Activated CD4-positive, alpha-beta memory T cell treated with anti-CD3 and anti-CD28 coated beads for 36 hours (primary cell): ENCODE results near the gene DCLK1. TPM values are rescaled to one million over a fixed set of nuclear protein-coding genes. Genes with fewer than 3 reads are reported as not detected.

Source experiments
- CTCF ChIA-PET: fragments of 350-600 bp; sonication (Branson Sonifier 250); formaldehyde crosslinking; loops from one replicate; lab custom pipeline; 2021; ENCODE audit warnings: antibody characterized with exemption, inconsistent platforms; lab: Charles Lee
- POLR2A ChIA-PET: fragments of 350-600 bp; sonication (Branson Sonifier 250); formaldehyde crosslinking; loops from one replicate; lab custom pipeline; 2021; ENCODE audit warnings: antibody characterized with exemption; lab: Charles Lee
- DNase-seq: peaks from one replicate; pipeline ENCODE4 v3.0.0-alpha.2; 2020
- H3K27ac Mint-ChIP-seq: one replicate; pipeline ENCODE4 v1.8.0; 2021; ENCODE audit warnings: mixed read lengths
- H3K27me3 Mint-ChIP-seq: one replicate; pipeline ENCODE4 v1.8.0; 2021; ENCODE audit warnings: mixed read lengths
- H3K36me3 Mint-ChIP-seq: one replicate; pipeline ENCODE4 v1.8.0; 2021; ENCODE audit warnings: mixed read lengths
- H3K4me1 Mint-ChIP-seq: one replicate; pipeline ENCODE4 v1.8.0; 2021; ENCODE audit warnings: low read depth, mixed read lengths
- H3K4me3 Mint-ChIP-seq: one replicate; pipeline ENCODE4 v1.8.0; 2021; ENCODE audit warnings: mild to moderate bottlenecking, mixed read lengths
- H3K9me3 Mint-ChIP-seq: one replicate; pipeline ENCODE4 v1.8.0; 2021; ENCODE audit warnings: mixed read lengths
- intact Hi-C: fragments of 100-400 bp; cut with micrococcal nuclease; formaldehyde crosslinking; loops from one replicate; pipeline ENCODE4 v1.15.1; 2023
- total RNA-seq, 2 experiments: library from RNA; stranded (reverse); gene quantifications; one replicate each; pipeline ENCODE4 v1.2.3, GENCODE V29; 2021

DCLK1 gene
- total RNA-seq, 2 experiments from 2014 or later, result not detected

DNA sequence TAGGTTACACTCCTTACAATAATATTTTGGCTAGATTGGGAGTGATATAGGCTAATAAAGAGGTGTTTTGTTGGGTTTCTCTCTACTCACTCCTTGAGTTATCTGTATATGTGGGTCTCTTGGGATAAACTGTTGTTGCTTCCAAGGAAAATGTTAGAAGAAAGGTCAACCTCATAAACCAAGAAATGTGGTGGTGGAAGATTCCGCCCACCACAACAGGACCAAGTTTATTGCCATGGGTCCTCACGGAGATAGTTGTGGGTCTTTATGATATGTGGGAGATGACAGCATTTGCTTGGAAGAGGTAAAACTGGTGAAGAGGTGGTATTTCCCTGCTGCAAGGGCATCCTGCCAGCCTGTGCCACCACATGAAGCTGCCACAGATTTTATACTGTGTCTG, 259.6 kb downstream of the DCLK1 start:
- H3K4me1 Mint-ChIP-seq, result no peaks in the 10 kb centered on the region
- H3K4me3 Mint-ChIP-seq, result no peak overlapping the region
- H3K36me3 Mint-ChIP-seq, result no peaks in the 10 kb centered on the region
- POLR2A ChIA-PET, result no interaction called here
- H3K9me3 Mint-ChIP-seq, result no peaks in the 10 kb centered on the region
- intact Hi-C loops, result no loop called here
- no peak for DNase-seq
- CTCF ChIA-PET, result no interaction called here
- H3K27me3 Mint-ChIP-seq, result no peaks in the 10 kb centered on the region
- H3K27ac Mint-ChIP-seq, result no peak overlapping the region

DNA sequence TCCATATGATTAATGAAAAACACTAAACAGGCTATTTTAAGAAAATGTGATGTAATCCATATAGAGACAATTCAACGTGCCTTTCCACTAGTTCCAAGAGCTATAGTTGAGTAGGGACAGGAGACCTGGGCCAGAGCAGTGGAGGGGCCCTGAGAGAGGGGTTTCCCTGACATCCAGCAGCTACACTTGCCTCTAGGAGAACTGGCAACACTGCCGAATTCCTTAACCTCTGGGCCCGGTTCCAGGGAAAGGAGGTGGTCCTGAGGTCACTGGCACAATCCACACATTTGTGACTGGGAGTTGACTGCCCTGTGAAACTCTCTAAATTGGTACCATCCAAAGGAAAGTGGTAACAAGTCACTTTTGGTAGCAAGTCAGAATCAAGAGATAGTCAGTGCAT, 264.4 kb downstream of the DCLK1 start:
- no peaks in the 10 kb centered on the region for H3K9me3 Mint-ChIP-seq
- no peaks in the 10 kb centered on the region for H3K4me1 Mint-ChIP-seq
- H3K4me3 Mint-ChIP-seq, result no peak overlapping the region

DNA sequence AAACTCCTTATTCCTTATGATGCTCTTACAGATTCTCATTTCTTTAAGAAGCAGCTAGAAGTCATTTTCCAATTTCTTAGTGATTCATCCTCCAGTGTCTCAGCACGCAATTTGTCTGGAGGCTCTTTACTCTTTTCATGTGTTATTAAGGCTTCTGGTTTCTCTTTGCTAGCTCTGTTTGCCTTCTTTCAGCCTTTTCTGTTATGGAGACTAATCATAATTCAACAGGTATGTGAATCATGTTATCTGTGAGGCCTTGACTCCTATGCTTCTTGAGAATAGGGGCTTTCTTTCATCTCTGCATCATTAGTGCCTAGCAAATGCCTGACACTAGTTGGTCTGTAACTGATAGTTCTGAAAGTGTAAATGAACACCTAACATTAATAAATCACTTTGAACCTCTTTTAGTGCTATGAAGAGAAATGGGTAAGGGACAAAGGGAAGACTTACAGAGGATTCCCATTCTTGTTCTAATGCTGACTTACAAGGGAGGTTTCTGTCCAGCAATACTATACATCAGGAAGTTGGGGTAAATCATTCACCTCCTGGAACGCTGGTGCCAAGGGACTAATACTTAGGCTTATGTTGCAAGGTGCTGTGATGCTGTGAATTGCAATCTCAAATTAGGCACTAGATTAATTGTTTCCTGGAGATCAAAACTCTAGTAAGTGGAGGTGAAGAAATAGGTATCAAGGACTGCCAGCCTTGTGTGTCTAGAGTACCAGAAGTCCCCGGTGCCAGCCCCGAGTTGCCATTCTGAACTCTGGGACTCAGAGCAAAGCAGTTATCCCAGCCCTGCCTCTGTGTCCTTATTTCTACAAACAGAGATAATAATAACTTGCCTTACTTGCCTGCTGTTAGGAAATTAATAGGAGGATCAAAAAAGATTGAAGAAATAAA, 265.6 kb downstream of the DCLK1 start:
- H3K36me3 Mint-ChIP-seq, result no peaks in the 10 kb centered on the region
- no peaks in the 10 kb centered on the region for H3K27me3 Mint-ChIP-seq
- ChIA-PET POLR2A (no interaction called here), CTCF (no interaction called here)
- no peaks in the 10 kb centered on the region for H3K9me3 Mint-ChIP-seq
- no peaks in the 10 kb centered on the region for H3K4me1 Mint-ChIP-seq
- no peak for DNase-seq
- intact Hi-C loops, result no loop called here
- H3K27ac Mint-ChIP-seq, result no peak overlapping the region
- no peak overlapping the region for H3K4me3 Mint-ChIP-seq

More for the DNA sequence above, 264.4 kb downstream of the DCLK1 start:
- no peak for DNase-seq
- intact Hi-C loops, result no loop called here
- POLR2A ChIA-PET, result no interaction called here
- CTCF ChIA-PET, result no interaction called here
- Mint-ChIP-seq H3K27me3 (no peaks in the 10 kb centered on the region), H3K36me3 (no peaks in the 10 kb centered on the region), H3K27ac (no peak overlapping the region)

DNA sequence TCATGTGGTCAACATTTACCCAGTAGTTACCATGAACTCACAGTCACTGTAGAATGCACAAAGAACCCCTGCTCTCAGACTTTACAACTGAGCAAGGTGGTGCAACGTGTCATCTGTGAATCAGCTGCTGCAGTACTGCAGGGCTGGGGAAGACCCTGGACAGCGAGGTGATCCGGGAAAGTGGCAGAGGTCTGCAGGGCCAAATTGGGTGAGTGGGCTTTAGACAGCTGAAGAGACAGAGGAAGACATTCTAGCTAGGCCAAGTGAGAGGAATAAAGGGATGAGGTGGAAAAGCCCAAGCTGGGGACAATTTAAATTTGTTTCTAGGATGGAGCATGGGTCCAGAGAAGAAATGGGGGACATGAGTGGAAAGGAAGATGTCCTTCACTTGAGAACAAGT, 270.5 kb downstream of the DCLK1 start:
- Mint-ChIP-seq H3K27ac (no peak overlapping the region), H3K36me3 (no peaks in the 10 kb centered on the region), H3K9me3 (no peaks in the 10 kb centered on the region), H3K27me3 (peaks cover 8% of the 10 kb centered on the region), H3K4me1 (no peaks in the 10 kb centered on the region), H3K4me3 (no peak overlapping the region)
- intact Hi-C loops, result no loop called here
- DNase-seq, result no peak
- CTCF ChIA-PET, result no interaction called here
- POLR2A ChIA-PET, result no interaction called here

DNA sequence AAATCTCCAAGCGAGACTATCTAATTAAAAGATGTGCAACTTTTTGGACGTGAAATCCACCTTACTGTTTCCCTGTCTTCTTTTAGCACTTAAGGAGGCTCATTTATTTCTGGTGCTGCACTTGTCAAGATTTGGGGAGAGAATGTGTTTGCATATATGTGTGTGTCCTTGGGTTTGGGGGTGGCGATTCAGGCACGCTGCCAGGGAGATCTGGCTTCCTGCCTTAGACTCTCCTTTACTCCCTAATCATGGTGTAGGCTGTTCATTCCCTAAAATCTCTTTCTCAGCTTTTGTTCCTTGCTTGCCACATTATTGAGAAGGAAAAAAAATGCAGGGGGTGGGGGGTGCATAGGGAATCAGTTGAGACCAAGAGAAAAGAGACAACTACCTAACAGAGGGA, 271.2 kb downstream of the DCLK1 start:
- Mint-ChIP-seq H3K4me1 (no peaks in the 10 kb centered on the region), H3K4me3 (no peak overlapping the region), H3K9me3 (no peaks in the 10 kb centered on the region), H3K27ac (no peak overlapping the region), H3K27me3 (peaks cover 10% of the 10 kb centered on the region), H3K36me3 (no peaks in the 10 kb centered on the region)
- ChIA-PET POLR2A (no interaction called here), CTCF (no interaction called here)
- DNase-seq, result no peak
- intact Hi-C loops, result no loop called here

DNA sequence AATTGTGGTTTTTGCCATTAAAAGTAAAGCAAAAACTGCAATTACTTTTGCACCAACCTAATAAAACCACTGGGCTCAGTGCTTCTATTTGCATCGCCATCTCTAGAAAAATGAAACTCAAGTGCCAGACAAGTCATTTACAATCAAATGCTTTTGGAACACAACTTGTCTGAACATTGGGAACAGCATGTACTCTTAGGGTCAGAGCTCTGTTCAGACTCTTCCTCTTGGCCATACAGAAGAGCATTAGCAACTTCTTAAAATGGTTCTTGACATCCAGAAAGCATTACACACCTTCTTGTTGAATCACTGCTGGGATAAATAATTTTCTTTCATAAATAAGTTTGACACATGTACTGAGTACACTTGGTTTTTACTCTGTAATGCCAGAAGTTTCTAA, 272.5 kb downstream of the DCLK1 start:
- CTCF ChIA-PET, result no interaction called here
- intact Hi-C loops, result no loop called here
- no peak overlapping the region for H3K27ac Mint-ChIP-seq
- no peaks in the 10 kb centered on the region for H3K4me1 Mint-ChIP-seq
- no peak overlapping the region for H3K4me3 Mint-ChIP-seq
- POLR2A ChIA-PET, result no interaction called here
- peaks cover 20% of the 10 kb centered on the region for H3K27me3 Mint-ChIP-seq
- no peaks in the 10 kb centered on the region for H3K9me3 Mint-ChIP-seq
- no peaks in the 10 kb centered on the region for H3K36me3 Mint-ChIP-seq
- no peak for DNase-seq

DNA sequence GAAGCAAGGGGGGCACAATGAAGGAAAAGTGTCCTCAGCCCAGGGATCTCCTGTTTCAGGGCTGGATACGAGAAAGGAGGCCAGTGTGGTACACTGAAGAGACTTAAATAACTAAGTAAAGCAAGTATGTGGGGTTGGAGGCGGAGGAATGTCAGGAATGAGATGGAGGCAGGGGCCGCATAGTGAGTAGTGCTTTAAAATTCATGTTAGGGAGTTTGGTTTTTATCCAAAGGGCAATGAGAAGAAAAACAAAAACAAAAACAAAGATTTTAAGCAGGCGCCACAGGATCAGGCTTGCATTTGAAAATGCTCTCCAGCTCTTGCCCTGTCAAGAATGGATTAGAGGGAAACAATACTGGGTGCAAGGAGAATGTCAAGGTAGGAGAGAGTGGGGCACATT, 273.4 kb downstream of the DCLK1 start:
- POLR2A ChIA-PET, result no interaction called here
- Mint-ChIP-seq H3K4me3 (no peak overlapping the region), H3K36me3 (no peaks in the 10 kb centered on the region), H3K27me3 (peaks cover 21% of the 10 kb centered on the region), H3K4me1 (no peaks in the 10 kb centered on the region), H3K27ac (no peak overlapping the region), H3K9me3 (no peaks in the 10 kb centered on the region)
- CTCF ChIA-PET, result no interaction called here
- intact Hi-C loops, result no loop called here
- no peak for DNase-seq

DNA sequence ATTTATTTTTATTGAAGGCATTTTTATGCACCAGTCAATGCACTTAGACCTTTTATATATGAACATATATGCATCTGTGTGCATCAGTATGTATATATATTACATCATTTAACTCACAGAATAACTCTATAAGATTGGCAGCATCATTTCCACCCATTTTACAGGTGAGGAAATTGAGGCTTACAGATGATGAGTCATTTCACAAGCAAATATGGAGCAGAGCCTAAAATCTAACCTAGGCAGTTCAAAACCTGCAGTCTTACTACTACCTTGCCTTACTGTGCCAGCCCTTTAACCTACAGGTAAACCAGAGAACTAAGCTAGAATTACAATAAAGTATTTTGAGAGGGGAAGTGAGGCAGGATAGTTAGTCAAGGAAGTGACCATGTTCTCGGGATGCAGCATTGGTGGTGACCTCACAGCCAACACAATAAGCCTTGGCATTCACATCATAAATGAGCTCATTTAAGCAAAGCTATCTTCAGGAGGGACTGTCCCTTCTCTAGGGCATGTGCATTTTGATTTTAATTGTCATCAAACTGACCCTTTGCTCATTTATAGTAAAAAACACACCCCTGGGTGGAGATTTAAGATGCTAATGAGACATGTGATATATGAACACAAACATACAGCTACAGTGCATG, 274.3 kb downstream of the DCLK1 start:
- DNase-seq, result no peak
- no peaks in the 10 kb centered on the region for H3K4me1 Mint-ChIP-seq
- H3K36me3 Mint-ChIP-seq, result no peaks in the 10 kb centered on the region
- no peak overlapping the region for H3K27ac Mint-ChIP-seq
- intact Hi-C loops, result no loop called here
- H3K9me3 Mint-ChIP-seq, result no peaks in the 10 kb centered on the region
- no peak overlapping the region for H3K4me3 Mint-ChIP-seq
- ChIA-PET CTCF (no interaction called here), POLR2A (no interaction called here)
- peaks cover 21% of the 10 kb centered on the region for H3K27me3 Mint-ChIP-seq

DNA sequence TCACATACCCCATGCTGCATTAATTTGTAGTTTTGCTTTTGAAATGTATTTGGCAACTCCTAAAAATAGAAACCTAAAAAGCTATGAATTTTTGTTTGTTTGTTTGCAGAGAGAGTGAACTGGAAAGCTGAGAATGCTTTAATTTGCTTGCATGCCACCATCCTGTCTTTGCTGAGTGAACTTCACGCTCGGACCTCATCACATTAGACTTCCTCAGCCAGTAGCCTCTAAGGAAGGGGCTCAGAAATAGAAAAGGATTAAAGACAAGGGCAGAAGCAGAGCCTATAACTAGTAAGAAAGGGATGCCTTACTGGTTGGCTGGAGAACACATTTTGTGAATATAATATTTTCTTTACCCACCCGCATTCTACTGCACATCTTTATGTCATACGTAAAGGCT, 275.1 kb downstream of the DCLK1 start:
- Mint-ChIP-seq H3K4me3 (no peak overlapping the region), H3K36me3 (no peaks in the 10 kb centered on the region), H3K27ac (no peak overlapping the region), H3K27me3 (peaks cover 23% of the 10 kb centered on the region), H3K9me3 (no peaks in the 10 kb centered on the region), H3K4me1 (no peaks in the 10 kb centered on the region)
- intact Hi-C loops, result no loop called here
- POLR2A ChIA-PET, result no interaction called here
- no peak for DNase-seq
- CTCF ChIA-PET, result no interaction called here

DNA sequence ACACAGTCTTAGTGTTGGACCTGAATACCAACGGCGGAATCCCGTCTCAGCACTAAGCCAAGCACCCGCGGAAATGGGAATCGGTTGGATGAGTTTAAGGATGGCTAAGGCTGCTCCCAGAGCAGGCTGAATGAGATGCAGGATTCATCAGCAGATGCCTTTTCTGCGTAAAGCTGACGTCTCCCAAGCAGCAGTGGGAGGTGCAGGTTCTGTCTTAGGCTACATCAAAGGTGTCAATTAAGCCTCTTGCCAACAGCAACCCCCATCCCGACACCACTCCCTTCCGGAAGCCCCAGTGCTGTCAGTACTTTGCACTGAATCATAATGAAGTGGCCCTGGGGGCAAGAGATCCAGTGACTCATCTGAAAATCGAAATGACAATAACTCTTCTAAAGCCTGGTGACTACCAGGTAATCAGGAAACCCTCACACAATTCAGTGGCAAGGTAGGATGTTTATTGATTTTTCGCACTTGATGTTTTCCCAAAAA, 275.6 kb downstream of the DCLK1 start:
- ChIA-PET CTCF (no interaction called here), POLR2A (no interaction called here)
- no peak overlapping the region for H3K27ac Mint-ChIP-seq
- peaks cover 23% of the 10 kb centered on the region for H3K27me3 Mint-ChIP-seq
- H3K4me3 Mint-ChIP-seq, result no peak overlapping the region
- no peaks in the 10 kb centered on the region for H3K36me3 Mint-ChIP-seq
- peak; percentile 21 for DNase-seq
- no peaks in the 10 kb centered on the region for H3K4me1 Mint-ChIP-seq
- H3K9me3 Mint-ChIP-seq, result no peaks in the 10 kb centered on the region
- intact Hi-C loops, result no loop called here

DNA sequence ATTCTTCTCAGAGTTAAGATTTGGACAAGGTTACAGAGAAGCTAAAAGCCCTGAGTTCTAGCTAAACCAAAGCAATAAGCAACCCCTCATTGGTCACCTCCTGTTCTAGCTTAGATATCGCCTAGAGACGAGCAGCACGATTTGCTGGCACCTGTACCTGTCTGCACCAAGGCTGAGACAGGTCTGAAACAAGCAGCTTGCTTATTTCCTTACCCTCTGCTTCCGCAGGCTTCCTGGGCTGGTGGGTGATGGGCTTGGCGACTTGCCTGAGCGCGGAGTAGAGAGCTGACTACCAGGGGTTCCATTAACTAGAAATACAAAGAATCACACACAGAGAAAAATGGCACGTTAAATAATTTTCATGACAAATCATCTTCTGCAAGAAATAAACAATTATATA, 276.9 kb downstream of the DCLK1 start:
- Mint-ChIP-seq H3K27ac (no peak overlapping the region), H3K9me3 (no peaks in the 10 kb centered on the region), H3K4me1 (no peaks in the 10 kb centered on the region), H3K4me3 (no peak overlapping the region), H3K27me3 (peaks cover 21% of the 10 kb centered on the region), H3K36me3 (no peaks in the 10 kb centered on the region)
- POLR2A ChIA-PET, result no interaction called here
- intact Hi-C loops, result no loop called here
- CTCF ChIA-PET, result no interaction called here
- no peak for DNase-seq

DNA sequence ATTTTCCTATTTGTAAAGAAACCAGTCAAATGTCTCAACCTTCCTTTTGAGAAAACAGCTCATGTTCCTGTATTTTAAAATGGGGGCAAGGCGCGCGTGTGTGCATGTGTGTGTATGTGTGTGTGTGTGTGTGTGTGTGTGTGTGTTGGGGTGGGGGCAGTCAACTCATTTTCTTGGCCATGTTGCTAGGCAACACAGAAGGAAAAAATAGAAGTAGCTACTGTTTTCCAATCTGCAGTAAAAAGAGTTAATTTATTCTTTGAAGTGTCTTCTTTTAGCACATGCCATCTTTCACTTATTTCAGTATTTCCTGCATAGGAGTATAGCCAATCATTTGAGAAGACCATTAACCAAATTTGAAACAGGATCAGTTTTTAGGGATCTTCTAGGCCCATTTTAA, 279.3 kb downstream of the DCLK1 start:
- CTCF ChIA-PET, result no interaction called here
- H3K4me1 Mint-ChIP-seq, result no peaks in the 10 kb centered on the region
- DNase-seq, result no peak
- H3K27me3 Mint-ChIP-seq, result peaks cover 19% of the 10 kb centered on the region
- POLR2A ChIA-PET, result no interaction called here
- no peaks in the 10 kb centered on the region for H3K9me3 Mint-ChIP-seq
- H3K4me3 Mint-ChIP-seq, result no peak overlapping the region
- no peaks in the 10 kb centered on the region for H3K36me3 Mint-ChIP-seq
- H3K27ac Mint-ChIP-seq, result no peak overlapping the region
- intact Hi-C loops, result no loop called here

DNA sequence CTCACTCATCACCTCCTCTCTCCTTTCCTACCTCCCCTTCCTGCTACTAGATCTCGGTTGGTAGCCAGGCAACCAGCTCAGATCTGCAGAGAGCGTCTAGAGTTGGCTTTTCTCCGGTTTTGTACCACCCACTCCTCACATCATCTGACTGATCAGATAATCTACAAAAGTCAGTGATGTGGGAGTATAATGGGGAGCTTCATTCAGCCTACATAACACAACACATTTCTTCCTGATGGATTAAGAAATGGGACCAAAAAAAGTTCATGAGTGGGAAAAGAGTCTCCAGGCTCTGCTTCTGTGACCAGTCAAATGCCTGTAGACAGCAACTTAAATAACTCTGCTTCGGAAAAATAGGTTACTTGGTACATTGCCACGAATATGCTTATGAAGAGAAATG, 279.8 kb downstream of the DCLK1 start:
- no peak overlapping the region for H3K4me3 Mint-ChIP-seq

More for the DNA sequence above, 279.8 kb downstream of the DCLK1 start:
- no peaks in the 10 kb centered on the region for H3K36me3 Mint-ChIP-seq
- no peaks in the 10 kb centered on the region for H3K4me1 Mint-ChIP-seq
- peaks cover 19% of the 10 kb centered on the region for H3K27me3 Mint-ChIP-seq
- ChIA-PET POLR2A (no interaction called here), CTCF (no interaction called here)
- no peak overlapping the region for H3K27ac Mint-ChIP-seq
- DNase-seq, result no peak
- intact Hi-C loops, result no loop called here
- no peaks in the 10 kb centered on the region for H3K9me3 Mint-ChIP-seq
